GM19467 (cell line): Measurements from ENCODE around the gene SUPT4H1.
A peak's percentile ranks its signal among the peaks of the same experiment; 100 is the strongest.

Experiments
- ATAC-seq: cut with Tn5 transposase; IDR thresholded peaks from one replicate; pipeline ENCODE4 v1.9.1; 2021; ENCODE audit warnings: mild to moderate bottlenecking, moderate library complexity; ENCODE audit not compliant: unreplicated experiment

SUPT4H1 gene

DNA sequence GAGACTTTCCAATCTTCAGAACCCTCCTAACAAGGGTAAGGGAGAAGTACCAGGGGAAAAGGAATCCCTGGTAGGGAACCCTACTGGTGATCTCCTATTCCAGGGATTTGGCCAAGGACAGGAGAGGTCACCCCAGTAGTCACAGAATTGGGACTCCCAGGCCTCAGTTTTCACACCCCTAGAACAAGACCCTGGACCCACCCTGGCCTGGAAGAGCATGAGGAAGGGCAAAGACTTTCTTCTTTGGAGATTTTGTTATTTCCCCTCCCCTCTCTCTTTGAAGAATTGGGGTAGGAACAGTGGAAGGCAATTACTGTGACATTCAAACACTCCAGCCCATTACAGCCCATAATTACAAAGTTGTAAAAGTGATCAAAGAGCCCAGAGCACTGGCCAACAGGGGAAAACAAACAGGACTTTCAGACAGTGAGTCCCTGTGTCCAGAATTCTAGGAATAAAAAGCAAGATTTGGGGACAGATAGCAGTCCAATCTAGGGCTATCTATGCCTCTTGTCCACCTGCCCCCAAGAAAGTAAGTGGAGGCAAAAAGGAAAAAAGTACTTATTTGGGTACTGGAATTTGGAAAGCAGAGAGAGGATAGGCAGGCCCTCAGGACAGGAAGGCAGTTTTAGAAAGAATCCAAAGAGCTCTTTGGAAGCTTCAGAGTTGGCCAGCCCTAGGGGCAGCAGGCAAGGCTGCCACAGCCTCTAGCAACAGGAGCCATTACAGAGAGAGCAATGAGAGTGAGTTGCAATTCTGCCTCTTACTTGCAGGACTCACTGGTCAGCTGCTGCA is 13.4 kb upstream of the SUPT4H1 start:
- no peak for ATAC-seq

GRCh38 chr17:58364270-58364942 is 12.4 kb upstream of the SUPT4H1 start:
- ATAC-seq = no peak

- no peak for ATAC-seq
These were observed 11.6 kb upstream of the SUPT4H1 start for GRCh38 chr17:58363457-58364185.

DNA sequence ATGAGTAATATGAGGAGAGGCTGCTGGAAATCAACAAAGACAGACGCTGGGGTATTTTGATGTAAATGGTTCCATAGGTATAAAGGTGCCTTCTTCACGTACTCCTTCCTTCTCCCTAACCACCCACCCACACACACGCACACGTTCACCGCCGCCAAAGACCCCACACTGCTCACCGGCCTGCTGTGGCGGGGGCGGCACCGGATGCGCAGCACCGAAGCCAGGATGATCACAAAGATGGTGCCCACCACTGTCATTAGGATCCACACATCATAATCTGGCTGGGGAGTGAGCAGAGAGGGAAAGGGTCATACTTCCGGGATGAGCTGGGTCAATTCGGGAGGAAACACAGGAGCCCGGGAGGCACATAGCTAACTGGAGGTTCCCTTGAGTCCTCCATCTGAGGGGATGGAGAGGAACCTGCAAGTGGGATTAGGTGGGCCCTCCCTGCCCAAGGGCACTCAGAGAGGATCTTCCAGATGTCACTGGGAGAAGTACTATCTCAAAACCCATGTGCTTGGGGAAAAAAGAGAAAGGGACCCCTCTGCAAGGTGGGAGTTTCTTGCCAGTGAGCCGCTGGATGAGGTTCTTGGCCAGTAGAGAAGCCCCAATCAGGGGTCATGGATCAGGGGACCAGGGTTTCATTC is 10.5 kb upstream of the SUPT4H1 start:
- no peak for ATAC-seq

GRCh38 chr17:58360296-58361063 is 8.5 kb upstream of the SUPT4H1 start:
- no peak for ATAC-seq

- ATAC-seq = no peak
These were observed 6.6 kb upstream of the SUPT4H1 start for GRCh38 chr17:58358408-58359172.

DNA sequence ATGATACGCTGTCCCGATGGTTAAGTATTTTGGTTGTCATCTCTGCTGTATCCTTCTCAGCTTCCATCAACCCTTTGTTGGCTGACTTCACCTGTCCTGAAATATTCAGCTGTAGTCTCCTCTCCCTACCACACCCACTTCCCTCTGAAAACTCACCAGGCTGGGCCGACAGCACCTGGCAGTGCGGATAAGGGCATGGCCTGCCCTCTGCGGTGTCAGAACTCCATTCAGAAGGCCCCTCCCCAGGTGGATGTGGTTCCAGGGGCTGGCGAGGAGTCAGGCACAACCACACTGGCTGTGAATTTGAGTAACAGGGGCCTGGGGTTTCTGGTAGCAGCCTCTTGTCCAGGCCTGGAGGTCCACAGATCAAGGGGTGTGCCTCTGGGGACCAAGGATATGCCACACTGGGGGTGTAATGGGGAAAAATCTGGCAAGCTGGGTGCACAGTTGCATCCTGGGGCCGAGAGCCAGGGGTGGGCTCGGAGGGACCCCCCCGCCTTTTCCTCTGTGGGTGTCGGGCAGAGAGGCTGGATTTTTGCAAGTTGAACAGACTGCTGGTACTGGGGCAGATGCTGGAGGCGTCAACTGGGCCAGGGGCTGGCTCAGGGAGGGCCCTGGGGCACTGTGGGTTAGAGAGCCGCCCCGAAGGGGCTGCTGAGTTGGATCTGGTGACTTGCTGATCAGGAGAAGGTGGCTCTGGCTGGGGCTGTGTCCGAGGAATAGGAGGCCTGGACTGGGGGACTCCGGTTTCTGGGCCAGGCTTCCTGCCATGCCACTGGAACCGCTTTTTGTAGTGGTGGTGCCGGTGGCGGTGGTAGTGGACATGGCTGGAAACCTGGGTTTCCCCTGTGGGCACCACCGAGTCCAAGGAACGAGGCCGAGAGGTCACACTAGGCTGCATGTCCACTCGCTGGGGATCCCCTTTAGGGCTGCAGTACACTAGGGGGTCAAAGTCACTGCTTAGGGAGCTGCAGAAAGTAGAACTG is 5.6 kb upstream of the SUPT4H1 start:
- ATAC-seq = no peak

DNA sequence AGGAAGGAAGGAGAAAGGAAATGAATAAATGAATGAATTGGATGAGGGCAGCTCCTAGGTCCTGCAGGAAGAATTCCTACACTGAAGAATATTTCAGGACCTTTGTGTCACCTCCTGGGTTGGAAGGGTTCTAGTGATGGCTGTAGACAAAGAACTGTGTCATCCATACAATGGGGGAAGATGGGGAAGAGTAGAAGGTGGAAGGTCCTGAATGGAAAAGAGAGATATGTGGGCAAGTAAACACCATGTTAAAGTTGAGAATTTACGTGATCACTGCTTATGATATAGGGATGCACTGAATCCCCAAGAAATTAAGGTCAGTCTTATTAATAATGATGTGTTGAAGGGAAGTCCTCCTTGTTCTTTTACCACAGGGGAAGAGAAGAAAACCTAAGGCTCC is 4.2 kb upstream of the SUPT4H1 start:
- ATAC-seq = no peak

GRCh38 chr17:58354541-58355216 is 2.7 kb upstream of the SUPT4H1 start:
- ATAC-seq = no peak

DNA sequence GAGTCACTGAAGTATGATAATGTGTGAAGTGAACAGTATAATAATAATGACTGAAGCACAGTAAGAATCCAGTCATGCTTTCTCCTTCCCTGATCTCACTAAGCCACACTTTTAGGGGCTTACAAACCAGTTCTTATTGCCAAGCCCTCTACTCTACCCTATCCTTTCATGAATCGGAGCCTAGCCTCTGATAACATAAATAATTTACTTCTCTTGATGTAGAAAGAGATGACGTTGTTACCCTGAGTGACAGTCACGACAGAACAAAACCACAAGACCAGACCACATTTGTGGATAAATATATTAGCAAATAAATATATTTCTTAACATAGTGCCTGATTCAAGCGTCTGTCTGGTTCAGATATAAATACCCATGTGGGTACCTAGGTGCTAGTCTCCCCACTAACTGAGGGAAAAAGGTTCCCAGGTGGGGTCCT is 1.4 kb upstream of the SUPT4H1 start:
- ATAC-seq = no peak

GRCh38 chr17:58352596-58353388 is 791 bp upstream of the SUPT4H1 start:
- peak; percentile 2 for ATAC-seq

DNA sequence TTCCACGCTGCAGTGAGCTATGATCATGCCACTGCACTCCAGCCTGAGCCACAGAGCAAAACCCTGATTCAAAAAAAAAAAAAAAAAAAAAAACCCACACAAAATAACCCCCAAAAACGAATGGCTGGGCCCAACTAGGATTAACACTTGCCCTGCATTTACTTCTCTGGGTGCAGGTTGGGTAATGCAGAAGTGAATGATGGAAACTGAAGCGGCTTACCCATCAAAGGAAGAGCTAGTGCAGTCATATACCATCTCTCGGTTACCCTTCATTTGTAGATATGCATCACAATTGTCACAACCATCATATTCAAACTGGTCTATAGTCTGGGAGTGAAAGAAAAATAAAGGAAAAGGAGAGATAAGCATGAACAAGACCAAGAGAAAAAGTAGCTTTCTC is 819 bp downstream of the SUPT4H1 start:
- no peak for ATAC-seq

DNA sequence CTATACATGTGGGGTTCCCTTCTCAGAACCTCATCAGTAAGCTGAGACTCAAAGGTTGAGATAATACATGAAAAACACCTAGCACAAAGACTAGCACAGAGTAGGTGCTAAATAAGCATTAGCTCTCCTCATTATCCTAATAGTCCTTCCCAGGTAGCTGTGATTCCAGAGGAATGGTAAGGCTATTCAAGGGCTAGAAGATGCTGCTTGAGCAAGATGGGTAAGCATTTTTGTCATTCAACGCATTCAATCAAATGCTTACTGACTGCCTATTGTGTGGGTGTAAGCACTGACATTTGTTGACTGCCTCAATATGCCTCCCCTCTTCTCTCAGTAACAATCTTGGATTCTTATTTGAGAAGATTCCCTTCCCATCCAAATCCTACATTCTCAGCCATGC is 4.0 kb downstream of the SUPT4H1 start:
- ATAC-seq = no peak

DNA sequence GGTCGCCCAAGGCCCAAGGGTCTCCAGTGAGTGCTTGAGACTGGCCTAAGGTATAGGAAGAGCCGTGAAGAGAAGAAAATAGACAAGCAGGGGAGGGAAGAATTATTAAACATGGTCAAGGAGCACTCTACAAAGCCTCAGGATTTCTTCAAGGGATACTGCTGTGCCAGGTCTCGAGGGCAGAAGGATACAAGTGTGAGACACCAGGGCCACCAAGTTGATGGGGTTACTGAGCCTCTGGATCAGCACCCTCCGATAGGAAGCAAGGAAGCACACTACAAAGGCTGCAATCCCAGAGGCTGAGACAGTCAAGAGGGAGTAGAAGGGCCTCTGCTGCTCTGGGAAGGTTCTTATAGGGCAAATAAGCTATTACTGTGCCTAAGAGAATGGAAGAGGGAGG is 6.5 kb downstream of the SUPT4H1 start:
- no peak for ATAC-seq

- peak; percentile 27 for ATAC-seq
These were observed 7.2 kb downstream of the SUPT4H1 start for GRCh38 chr17:58344791-58345157.

DNA sequence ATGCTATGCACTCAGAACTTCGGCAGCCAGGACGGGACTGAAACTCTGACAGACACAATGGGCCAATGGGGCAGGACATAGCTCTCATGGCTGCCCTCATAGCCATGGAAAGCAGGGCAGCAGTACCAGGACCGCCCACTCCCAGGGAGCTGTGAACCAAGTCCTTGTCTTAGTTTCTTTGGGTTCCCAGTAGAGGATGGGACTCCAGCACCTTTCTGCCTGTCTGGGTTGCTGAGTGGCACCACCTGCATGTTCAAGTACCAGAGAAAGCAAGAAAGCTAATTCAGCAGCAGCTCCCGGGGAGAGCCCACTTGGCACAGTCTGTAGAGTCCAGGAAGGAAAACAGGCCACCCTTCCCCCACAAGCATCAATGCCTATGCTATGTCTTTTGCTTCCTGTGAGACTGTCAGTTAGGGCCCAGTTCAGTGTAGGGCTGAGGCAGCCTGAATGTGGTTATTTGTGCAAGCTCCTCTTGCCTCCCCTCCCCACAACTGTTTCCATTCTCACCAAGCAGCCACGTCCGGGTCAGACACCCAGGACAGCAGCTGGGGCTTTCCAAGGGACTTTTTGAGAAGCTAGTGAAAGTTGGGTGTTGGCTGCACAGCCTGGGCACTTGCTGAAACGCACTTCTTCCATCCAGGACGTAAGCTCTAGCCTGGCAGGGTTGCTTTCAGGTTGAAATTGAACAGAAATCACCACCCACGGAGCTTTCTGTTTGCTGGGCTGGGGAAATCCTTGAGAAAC is 7.8 kb downstream of the SUPT4H1 start:
- peak; percentile 63 for ATAC-seq

DNA sequence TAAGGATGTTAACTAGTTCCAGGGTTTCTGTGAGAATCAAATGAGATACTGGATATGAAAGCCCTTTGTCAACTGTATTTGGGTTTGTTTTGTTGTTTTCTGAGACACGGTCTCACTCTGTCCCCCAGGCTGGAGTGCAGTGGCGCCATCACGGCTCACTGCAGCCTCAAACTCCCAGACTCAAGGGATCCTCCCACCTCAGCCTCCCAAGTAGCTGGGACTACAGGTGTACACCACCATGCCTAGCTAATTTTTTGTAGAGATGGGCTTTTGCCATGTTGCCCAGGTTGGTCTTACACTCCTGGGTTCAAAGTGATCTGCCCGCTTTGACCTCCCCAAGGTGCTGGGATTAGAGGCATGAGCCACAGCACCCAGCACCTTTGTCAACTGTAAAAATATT is 8.9 kb downstream of the SUPT4H1 start:
- no peak for ATAC-seq
